DMS79 treated with DMSO at 0.1 percent for 48 hours (cell line): ENCODE measurements around the gene AK8.

Experiments used
- DNase-seq: peaks from one replicate; lab custom pipeline; 2025; lab: John Stamatoyannopoulos, UW

AK8 gene

DNA sequence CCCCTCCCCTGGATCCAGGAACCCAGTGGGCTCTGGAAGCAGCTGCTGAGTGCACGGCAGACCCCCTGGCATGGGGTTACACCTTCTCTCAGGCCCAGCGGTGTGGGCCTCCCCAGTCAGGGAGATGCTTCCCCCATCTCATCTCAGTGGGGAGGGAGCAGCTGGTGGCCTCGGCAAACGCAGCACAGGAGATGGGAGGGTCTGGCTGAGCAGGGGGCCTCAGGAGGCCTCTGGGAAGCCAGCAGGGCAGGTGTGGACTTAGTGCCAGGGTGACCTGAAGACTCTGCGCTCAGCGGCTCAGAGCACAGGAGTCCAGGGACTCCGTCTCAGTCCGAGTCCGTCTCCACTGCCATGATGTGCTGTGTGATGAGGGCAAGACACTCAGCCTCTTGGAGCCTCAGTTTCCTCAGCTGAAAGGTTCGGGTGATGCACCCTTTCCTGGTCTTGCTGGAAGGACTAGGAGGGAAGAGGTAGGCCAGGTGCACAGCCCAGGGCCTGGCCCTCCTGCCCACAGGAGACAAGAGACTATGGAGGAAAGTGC lies 107.2 kb downstream of the AK8 start:
- no peak for DNase-seq

DNA sequence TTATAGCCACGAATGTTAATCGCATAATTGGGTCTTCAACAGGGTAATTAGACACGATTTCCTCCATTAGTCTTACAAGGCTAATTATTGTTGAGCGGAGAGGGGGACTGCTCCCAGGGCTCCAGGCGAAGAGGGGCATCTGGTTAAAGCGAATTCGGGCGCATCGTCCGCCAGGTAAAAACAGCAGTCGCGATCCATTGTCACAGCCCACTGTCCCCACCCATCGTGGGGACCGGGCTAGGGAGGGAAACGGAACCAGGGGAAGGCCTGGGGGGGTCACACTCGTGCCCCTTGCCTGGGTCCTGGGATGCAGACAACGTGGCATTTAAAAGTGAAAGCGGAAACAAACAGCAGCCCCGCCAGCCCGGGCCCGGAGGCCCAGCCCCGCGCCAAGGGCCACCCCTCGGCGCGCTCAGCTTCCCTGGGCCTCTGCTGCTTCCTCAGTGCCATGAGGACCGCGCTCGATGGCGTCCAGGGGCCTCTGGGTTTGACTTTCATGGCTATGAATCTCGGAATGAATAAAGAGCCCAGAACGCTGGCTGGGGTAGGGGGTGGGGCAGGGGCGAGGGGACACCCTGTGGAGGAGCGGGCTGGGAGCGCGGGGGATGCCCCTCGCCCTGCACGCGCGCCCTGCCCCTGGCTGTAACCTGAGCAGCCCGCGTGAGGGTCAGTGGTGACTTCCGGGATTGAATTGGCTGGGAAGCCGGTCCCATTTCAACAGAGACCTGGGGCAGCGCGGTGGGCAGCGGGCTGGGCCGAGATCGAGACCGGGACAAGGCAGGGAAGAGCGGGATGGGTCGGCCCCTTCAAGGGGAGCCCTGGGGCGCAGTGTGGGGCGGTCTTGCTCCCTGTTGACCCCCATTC lies 107.9 kb downstream of the AK8 start:
- DNase-seq, result peak; percentile 63

DNA sequence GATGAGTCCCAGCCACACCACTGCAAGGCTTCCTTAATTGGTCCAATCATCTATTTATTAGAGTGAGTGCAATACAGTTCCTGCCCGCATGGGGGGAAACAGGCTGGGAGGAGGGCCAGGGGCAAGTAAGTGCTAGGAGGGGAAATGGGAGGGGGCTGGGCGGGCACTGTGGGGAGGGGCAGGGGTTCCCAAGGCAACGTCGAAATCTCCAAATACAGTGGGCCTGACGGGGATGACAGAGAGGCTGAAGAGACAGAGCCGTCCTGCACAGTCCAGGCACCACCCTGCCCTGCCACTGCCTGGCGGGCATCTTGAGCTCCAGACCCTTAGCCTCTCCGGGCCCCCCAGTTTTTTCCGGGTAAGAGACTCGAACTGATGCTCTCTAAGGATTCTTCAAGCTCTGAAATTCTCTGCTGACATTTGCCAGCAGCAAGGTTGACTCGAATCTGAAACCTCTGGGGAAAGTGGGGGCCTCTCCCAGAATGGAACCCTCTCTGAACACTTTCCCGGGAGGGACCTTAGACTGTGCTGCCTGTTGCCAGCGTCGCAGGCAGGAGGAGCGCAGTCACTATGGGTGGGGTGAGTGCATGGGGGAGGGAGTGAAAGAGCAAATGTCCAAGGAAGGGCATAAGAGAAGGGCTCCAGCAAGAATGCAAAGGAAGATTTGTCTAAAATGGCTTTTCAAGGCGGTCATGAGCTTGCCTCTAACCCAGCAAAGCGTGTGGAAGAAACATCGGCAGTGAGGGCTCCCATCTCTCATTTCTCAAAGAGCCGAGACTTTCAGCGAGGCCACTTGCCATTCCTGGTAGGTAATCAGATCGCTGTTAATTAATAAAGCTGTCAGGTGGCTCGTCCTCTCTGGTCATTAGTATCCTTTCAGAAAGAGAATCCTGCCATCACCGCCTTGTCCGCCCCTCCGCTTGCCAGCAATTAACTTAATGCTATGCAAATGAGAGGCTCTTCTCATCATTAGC lies 108.9 kb downstream of the AK8 start:
- peak; percentile 67 for DNase-seq

DNA sequence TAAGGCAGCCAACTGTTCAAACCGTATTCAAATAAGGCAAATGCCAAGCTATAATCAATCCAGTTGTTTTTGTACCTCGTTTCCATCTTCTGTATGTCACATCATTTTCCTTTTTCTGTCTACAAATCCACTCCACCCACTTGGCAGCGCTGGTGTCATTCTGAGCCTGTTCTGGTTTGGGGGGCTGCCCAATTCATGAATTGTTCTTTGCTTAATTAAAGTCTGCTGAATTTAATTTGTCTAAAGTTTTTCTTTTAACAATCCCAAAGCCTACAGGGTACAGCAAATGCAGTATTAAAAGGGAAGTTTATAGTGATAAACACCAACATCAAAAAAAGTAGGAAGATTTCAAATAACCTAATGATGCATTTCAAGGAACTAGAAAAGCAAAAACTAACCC lies 114.5 kb downstream of the AK8 start:
- DNase-seq, result no peak

DNA sequence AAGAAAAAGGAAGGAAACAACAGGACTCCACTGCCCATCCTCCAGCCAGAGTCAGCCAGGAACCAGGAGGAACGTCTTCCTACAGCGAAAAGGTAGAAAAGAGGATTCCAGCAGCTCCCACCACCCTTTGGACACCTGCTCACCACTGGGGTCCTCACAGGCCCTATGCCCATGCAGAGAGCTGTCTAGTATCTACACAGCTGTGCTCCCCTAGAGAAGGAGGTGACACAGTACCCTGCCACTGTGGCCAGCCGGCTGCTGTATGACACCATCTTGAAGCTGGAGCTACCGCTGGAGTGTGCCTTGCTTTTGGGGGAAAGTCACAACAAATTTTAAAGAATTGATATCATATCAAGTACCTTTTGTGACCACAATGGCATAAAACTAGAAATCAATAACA lies 115.2 kb downstream of the AK8 start:
- DNase-seq, result no peak

DNA sequence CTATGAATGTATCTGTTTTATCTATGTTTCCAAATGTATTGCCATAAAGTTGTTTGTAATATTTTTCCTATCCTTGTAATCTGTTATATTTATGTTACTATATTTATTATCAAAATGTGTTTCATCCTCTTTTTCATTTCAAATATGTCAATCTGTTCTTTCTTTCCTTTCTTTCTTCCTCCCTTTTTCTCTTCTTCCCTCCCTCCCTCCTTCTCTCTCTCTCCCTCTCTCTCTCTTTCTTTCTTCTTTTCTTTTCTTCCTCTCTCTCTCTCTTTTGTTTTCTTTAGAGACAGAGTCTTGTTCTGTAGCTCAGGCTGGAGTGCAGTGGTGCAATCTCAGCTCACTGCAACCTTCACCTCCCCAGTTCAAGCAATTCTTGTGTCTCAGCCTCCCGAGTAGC lies 116.5 kb downstream of the AK8 start:
- DNase-seq, result no peak

DNA sequence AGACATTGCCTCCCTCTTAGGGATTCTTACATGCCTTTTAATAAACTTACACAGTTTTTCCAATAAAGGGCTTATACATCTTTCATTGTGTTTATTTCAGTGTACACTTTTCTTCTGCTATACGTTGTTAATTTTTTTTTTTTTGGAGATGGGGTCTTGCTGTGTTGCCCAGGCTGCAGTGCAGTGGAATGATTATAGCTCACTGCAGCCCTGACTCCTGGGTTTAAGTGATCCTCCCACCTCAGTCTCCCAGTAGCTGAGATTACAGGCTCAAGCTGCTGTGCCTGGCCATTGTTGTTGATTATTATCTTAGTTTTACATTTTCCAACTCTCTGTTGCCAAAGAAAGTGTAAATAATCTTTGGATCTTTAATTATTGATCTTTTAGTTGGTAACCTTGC lies 118.0 kb downstream of the AK8 start:
- no peak for DNase-seq

DNA sequence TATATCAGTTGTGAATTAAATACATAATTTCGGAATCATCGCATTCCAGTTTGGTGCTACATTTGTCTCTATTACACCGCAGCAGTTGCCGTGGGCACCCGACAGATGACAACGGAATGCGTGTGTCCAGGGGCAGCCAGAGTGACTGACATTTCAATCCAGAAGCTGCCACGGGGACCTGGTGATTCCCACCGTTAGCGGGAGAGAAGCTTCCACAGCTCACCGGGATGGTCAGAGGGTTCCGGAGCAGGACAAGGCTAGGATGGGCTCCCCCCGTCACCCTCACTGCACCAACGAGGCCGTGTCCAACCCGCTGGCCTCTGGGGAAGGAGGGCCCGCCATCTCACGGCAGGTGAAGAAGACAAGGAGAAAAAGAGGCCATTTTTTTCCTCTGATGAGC lies 121.1 kb downstream of the AK8 start:
- DNase-seq, result no peak

DNA sequence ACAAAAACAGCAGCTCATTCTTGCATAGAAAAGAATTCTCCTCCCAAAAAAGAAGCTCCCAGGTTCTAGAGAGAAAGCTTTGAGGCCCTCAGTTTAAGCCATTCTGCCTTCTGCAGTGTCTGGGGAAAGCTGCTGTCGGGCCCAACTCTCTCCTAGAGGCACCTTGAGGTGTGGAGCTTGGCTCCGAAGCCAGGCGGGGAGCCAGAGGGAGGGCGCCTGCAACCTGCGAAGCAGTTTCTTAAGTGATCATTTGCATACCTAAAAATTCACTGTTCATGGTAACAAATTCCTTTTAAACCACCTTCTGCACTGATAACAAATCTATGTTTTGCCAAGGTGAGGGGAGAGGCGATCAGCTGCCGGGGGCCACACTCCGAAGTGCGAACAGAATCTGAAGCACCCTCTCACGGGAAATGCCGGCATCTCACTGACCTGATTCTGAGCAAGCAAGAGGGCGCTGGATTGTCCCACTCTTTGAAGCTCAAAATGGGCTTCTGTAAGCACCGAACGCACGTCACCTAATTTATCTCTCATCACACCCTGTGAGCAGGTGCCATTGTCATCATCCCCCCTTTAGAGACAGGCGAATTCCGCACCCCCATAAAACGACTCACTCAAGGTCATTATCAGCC lies 121.8 kb downstream of the AK8 start:
- no peak for DNase-seq

DNA sequence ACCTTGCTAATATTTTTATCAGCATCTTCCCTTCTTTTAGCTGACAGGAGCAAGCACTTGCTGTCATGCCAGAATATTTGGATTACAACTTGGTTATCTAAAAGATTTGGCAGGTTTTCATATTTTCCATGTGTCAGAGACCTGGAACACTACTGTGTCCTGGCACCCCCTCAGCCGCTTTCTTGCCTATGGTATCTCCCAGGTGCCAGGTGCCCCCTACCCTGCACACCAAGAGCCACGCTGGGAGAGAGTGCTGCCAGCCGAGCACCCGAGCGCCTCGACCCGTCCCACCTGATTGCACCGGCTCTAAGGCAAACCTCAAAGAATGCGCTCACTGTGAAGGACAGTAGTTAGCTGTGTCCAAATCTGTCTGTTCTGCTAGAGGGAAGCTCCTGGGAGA lies 123.0 kb downstream of the AK8 start:
- DNase-seq, result no peak

DNA sequence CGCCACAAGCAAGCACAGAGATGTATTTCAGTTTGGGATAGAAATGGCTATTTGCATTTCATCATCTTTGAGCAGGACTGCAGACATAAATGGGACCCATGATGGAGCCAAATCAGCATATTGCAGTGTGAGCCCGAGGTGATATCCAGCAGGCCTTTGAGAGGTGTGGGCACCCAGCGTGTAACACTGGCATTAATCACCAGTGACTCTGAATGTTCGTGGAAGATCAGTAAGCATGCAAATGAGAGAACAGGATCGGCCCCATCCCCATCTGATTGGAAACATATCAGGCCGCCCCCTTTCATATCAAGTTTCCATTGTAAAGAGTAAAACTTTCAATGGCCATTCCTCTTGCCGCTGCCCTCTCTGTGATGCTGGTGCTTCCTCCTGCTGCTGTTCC lies 123.8 kb downstream of the AK8 start:
- DNase-seq, result no peak

DNA sequence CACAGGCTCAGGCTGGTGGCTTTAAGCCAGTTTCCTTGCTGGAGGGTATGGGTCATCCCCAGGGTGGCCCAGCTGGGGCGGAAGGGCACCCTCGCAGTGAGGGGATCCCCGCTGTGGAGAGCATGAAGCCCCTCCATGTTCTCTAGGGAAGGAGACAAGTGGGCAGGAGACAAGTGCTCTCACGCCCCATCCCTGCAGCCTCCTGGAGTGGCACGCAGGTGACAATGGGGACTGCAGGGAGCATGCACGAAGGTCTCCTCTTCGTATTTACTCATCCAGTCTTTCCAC lies 124.5 kb downstream of the AK8 start:
- no peak for DNase-seq

DNA sequence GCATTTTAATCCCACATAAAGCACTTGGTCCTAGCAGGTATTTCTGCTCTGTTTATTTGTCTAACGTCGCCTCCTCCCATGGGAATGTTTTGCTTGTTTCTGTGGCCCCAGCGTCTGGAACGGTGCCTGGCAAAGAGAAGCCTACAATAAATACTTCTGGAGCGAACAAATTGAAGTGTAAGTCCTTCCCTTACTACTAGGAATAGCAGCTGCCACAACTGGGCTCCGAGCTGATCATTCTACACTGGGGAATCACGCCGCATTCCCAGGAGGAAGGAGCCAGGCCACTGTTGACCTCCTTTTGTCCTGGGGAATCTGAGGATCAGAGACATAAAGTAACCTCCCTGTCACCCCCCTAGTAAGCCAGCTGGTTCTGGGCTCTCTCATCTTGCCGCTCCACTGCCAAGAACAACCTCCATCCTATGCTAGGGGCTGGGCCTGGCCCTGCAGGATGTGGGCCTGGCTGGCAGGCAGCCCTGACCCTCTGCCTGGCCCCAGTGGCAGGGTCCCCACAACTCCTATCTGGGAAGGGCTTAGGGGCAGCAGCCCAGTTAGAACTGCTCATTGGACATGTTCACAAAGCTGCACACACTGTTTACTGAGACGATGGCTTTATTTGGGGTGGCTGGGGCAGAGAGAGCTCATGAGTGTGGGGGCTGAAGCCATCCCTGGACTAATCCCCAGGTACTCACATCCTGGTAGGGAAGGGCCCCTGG lies 125.0 kb downstream of the AK8 start:
- DNase-seq, result peak; percentile 83

DNA sequence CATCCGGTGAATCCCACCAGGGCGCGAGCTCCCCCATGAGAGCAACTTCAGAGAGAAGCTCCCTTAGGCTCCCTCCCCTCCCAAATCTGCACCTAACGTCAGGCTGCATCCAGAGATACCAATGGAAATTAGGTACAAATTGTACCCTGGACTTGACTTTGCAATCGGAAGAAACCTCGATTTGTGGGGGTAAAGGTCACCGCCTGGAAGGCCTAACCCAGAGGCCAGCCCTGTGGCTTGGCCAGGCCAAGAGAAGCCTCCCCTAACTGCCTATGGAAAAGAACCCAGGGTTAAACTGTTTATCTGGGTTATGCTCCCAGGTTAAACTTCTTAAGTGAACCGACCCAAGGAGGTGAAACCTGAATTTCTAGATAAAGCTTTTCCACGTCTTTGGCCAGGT lies 127.4 kb downstream of the AK8 start:
- DNase-seq, result no peak

DNA sequence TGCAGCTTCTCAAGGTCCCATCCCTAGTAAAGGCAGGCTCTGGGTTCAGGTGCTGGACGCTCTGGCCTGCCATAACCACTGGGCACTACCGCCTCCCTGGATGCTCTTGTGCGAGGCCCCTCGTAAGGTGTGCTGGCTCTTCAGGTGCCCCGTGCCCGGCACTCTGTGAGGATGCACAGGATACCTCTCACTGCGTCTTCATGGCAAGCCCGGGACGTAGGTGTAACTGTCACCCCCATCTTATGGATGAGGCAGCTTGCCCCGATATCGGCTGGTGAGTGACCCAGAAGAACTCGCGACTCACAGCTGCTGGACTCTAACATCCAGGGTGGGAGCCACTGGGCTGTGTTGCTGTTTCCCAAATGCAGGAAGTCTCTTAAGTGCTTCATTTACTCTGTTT lies 128.8 kb downstream of the AK8 start:
- DNase-seq, result no peak

DNA sequence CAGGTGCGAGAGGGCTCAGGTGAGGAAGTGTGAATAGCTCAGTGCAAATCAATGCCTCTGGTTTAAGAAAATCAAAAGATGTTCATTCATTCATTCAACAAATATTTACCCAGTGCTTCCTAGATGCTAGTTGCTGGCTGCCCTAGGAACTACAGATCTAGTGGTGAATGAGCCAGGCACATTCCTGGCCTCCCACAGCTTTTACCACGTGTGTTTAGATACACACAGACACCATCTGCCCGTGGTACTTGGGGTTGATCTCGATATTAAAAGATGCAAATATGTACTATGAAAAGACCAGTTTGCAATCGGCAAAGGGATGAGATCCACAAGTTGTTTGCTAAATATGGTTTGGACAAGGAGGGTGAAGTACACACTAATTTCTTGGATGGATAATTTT lies 129.6 kb downstream of the AK8 start:
- no peak for DNase-seq

DNA sequence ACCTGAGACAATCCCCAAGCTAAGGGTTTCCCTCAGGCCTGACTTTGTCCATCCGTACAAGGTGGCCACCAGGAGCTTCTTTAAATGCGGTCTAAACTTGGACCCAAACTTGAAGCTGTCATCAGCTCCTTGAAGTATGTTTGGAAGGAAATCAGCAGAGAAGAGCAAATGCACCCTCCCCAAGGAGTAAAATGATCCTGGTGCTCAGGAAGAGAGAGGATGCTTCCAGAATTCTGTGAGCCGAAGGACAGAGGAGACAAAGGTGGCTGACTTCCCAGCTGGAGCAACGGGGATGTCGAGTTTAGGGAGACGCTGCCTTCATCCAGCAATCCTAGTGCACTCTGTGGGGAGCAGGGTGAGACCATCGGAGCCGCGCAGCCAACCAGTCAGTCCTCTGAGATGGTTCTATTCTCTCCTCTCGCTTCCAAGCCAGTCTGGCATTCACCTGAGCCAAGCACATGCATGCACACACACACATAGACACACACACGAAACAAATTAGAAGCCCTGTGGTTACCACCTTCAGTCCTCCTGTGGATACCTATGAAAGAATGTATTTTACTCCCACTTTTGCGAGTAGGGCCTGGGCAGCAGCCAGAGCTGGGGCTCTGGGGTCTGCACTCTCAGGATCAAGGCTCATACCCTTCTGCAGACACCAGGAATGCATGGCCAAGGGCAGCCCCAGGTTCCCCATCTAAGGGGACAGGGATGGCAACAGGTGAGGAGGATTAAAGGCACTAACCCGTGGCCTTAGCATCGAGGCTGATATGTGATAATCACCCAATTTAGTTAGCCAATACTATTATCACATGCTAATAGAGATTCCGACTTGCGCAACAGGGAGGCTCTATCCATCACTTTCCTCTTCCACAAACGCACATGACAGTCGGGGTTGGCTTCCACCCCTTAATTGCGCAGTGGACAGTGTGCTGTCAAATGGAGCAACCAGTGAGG lies 132.1 kb downstream of the AK8 start:
- no peak for DNase-seq

DNA sequence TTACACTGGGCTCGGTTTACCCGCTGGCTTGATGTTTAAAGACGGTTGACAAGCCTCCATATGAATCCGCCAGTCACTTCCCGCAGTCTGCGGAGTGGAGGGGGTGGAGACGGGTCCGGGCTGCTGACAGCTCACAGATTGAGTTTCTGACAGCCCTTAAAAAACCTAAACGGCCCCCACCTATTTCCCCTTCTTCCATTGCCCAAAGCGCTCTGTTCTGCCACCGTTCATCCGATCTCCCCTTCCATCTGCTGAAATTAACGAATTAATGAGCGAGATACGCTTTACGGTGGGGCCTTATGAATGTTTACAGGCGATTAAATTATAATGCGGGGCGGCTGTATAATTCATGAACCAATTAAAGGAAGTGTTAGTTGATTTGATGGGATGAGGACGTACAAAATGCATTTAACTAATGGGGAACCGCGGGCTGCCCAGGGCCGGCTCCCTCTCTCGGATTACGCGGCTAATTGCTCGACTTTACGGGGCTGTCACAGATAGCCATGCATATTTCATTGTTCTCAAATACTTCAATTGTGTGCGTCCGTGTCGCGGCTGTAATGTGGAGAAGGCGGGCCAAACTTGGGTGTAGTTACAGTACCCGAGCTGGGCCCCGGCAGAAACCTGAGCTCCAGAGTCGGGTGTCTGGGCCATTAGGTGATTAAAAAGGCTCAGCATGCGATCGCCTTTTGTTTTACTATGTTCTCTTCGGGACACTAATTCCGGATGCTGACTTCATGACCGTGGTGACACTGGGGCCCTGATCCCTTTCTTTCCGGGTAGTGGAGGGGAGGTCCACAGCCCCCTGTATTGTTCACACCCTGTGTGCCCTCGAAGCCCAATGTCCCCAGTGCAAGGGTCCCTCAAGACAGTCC lies 133.0 kb downstream of the AK8 start:
- DNase-seq, result peak; percentile 33

DNA sequence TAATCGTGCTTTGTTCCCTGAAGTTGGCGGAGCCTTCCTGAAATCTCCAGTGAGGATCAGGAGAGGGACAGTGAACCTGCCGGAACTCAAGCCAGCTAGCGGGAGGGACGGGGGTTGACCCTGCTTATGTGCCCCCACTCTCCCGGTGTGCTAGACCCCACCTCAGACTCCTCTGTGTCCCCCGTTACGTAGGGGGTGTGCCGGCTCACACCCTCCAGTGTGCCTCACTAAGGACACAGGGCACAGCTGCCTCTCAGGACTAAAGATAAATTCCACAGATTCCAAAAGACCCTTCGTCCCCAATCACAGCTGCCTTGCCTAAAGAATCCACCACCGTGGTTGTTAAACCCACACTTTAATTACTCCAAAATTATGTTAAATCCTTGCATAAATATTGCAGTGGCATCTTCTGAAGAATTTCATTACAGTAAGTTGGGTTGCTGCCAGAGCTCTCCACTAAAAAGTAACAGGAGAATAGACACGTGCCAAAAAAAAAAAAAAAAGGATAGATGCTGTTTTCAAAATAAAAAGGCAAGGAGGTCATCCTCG lies 134.1 kb downstream of the AK8 start:
- DNase-seq, result no peak
